ENCODE measurements around the gene ARL17B. TPM values are rescaled to one million over a fixed set of nuclear protein-coding genes. Genes with fewer than 3 reads are reported as not detected.
"Not testable (repeated sequence)": the region's sequence is repeated elsewhere in the genome, so short reads cannot be mapped to it uniquely, and the experiment has no call there.

The ARL17B gene
- total and polyA plus RNA-seq, 2 donors (not counting 3 experiments of a cell fraction or from before 2014, with no cell fraction given): 6.4 to 12.2 TPM

DNA sequence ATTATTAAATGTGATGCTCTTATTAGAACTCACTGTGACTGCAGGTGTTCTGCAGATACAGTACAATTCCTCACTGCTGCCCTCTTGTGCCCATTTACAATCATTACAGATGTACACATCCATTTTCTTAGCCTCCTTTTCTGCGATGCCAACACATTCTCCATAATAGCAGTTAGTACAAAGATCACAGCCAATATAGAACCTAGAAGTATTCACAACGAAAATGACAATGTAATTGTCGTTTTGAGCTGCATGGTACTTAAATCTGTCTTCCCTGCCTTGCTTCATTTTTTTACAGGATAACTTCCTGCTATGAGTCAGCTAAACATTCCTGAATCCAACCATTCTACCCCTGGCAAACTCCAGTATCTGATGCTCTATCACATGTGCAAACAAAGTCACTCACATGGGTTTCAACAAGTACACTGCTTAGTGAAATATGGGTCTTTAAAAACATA, 74.8 kb downstream of the ARL17B start:
- DNase-seq (ENCODE audit: low read depth, low spot score): peak; percentile 83
- CTCF ChIA-PET: interaction anchor here (0.7 to 2.7 kb wide), 10 partner anchors 10 to 284 kb away, joined by 4 to 43 read pairs (median 6); no protein-coding TSS in a partner anchor
- peak; percentile 55 for TF ChIP-seq FOS (IDR thresholded peaks at IDR 0.05; ENCODE audit: borderline replicate concordance, insufficient read depth, low read length)
- TF ChIP-seq, protein P1, sequence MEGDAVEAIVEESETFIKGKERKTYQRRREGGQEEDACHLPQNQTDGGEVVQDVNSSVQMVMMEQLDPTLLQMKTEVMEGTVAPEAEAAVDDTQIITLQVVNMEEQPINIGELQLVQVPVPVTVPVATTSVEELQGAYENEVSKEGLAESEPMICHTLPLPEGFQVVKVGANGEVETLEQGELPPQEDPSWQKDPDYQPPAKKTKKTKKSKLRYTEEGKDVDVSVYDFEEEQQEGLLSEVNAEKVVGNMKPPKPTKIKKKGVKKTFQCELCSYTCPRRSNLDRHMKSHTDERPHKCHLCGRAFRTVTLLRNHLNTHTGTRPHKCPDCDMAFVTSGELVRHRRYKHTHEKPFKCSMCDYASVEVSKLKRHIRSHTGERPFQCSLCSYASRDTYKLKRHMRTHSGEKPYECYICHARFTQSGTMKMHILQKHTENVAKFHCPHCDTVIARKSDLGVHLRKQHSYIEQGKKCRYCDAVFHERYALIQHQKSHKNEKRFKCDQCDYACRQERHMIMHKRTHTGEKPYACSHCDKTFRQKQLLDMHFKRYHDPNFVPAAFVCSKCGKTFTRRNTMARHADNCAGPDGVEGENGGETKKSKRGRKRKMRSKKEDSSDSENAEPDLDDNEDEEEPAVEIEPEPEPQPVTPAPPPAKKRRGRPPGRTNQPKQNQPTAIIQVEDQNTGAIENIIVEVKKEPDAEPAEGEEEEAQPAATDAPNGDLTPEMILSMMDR (IDR thresholded peaks at IDR 0.05; ENCODE audit: extremely low read depth in 1 of 2, insufficient read depth in 1 of 2, low read depth in 1 of 2, low read length in 2 of 2): peak; percentile 43 to 55
- H4K20me1 ChIP-seq (replicated peaks; ENCODE audit: control insufficient read depth, extremely low read depth, insufficient read depth, low read length); H3K36me3 ChIP-seq (ENCODE audit: control insufficient read depth in 2 of 2, extremely low read depth in 1 of 2, insufficient read depth in 2 of 2, low read length in 2 of 2); H3K9me1 ChIP-seq (replicated peaks; ENCODE audit: control insufficient read depth, extremely low read depth, insufficient read depth, low read length); H3K79me2 ChIP-seq (ENCODE audit: control insufficient read depth, insufficient read depth, low read length); BruUV-seq (replicated peaks); H3K9me3 ChIP-seq (replicated peaks; ENCODE audit: control insufficient read depth, insufficient read depth, low read length); POLR2A ChIA-PET; H3K27ac ChIP-seq (ENCODE audit: insufficient read depth, low read depth, low read length); H3K27me3 ChIP-seq (ENCODE audit: control insufficient read depth in 2 of 2, insufficient read depth in 2 of 2, low read length in 2 of 2); H3K9ac ChIP-seq (replicated peaks; ENCODE audit: extremely low read depth, insufficient read depth, low read length); H3K4me3 ChIP-seq (replicated peaks in 1 of 3; ENCODE audit: insufficient read depth in 1 of 3, low read depth in 1 of 3, low read length in 3 of 3); dilution Hi-C loops (cut with MboI; ENCODE audit: extremely low pct_ligation_motif_present, low sequenced_read_pairs); H3K4me1 ChIP-seq (ENCODE audit: control insufficient read depth, extremely low read depth, insufficient read depth, low read length): not testable (repeated sequence)
- Histone ChIP-seq H3K4me2 (ENCODE audit: insufficient read depth, low read length) (peak overlapping the region; percentile 37), H2AFZ (ENCODE audit: low read depth, low read length) (peak overlapping the region; percentile 70)
- peak; percentile 44 for FAIRE-seq
- intact Hi-C loops (cut with micrococcal nuclease): loop anchor here (10.0 kb wide), 1 partner anchor 92 kb away; the partner anchor contains the start of gene KANSL1

DNA sequence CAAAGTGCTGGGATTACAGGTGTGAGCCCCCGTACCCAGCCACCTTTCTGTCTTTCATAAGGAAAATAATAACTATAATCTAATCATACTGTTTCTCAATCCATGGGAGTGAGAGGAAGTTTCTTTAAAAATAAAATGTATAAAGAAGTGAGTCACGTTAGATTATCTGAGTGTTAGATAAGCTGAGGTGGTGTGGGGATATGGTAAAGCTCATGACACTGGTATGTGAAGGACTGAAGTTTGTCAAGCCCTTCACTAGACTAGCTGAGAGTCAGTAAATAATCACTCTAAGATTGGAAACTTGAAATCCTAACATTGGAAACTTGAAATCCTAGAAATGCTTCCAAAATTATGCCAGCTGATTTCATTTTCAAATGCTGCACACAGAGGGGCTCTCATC, 76.1 kb downstream of the ARL17B start:
- BruUV-seq (replicated peaks); H3K4me1 ChIP-seq (ENCODE audit: control insufficient read depth, extremely low read depth, insufficient read depth, low read length); H3K36me3 ChIP-seq (ENCODE audit: control insufficient read depth in 2 of 2, extremely low read depth in 1 of 2, insufficient read depth in 2 of 2, low read length in 2 of 2); dilution Hi-C loops (cut with MboI; ENCODE audit: extremely low pct_ligation_motif_present, low sequenced_read_pairs); H2AFZ ChIP-seq (ENCODE audit: low read depth, low read length); FAIRE-seq; H3K9me3 ChIP-seq (replicated peaks; ENCODE audit: control insufficient read depth, insufficient read depth, low read length); POLR2A ChIA-PET; H3K4me2 ChIP-seq (ENCODE audit: insufficient read depth, low read length); DNase-seq (ENCODE audit: low read depth, low spot score); H3K4me3 ChIP-seq (replicated peaks in 1 of 3; ENCODE audit: insufficient read depth in 1 of 3, low read depth in 1 of 3, low read length in 3 of 3); H3K9ac ChIP-seq (replicated peaks; ENCODE audit: extremely low read depth, insufficient read depth, low read length); H3K79me2 ChIP-seq (ENCODE audit: control insufficient read depth, insufficient read depth, low read length); H3K27ac ChIP-seq (ENCODE audit: insufficient read depth, low read depth, low read length); H4K20me1 ChIP-seq (replicated peaks; ENCODE audit: control insufficient read depth, extremely low read depth, insufficient read depth, low read length); H3K9me1 ChIP-seq (replicated peaks; ENCODE audit: control insufficient read depth, extremely low read depth, insufficient read depth, low read length); H3K27me3 ChIP-seq (ENCODE audit: control insufficient read depth in 2 of 2, insufficient read depth in 2 of 2, low read length in 2 of 2): not testable (repeated sequence)
- intact Hi-C loops (cut with micrococcal nuclease): loop anchor here (10.0 kb wide), 1 partner anchor 91 kb away; the partner anchor contains the start of gene KANSL1
- CTCF ChIA-PET: interaction anchor here (2.1 to 2.7 kb wide), 2 partner anchors 73 to 283 kb away, joined by 14 to 43 read pairs; no protein-coding TSS in a partner anchor
